GM15510 (cell line): ENCODE results near the gene ARSI.

Experiments
- POLR2A ChIP-seq: IDR thresholded peaks from 3 replicates; pipeline ENCODE4 v1.6.1; 2011; ENCODE audit warnings: borderline replicate concordance; ENCODE audit not compliant: insufficient read length; ENCODE audit errors: extremely low read depth

The ARSI gene

GRCh38 chr5:150335778-150336177, 33.1 kb upstream of the ARSI start:
- no peak for TF ChIP-seq POLR2A

GRCh38 chr5:150333400-150333799, 30.7 kb upstream of the ARSI start:
- no peak for TF ChIP-seq POLR2A

- no peak for TF ChIP-seq POLR2A
These were observed 27.5 kb upstream of the ARSI start for GRCh38 chr5:150329881-150330876.

- no peak for TF ChIP-seq POLR2A
These were observed 26.3 kb upstream of the ARSI start for GRCh38 chr5:150329038-150329437.

- TF ChIP-seq POLR2A: no peak
These were observed 25.8 kb upstream of the ARSI start for GRCh38 chr5:150328515-150328914.

- TF ChIP-seq POLR2A: no peak
These were observed 24.4 kb upstream of the ARSI start for GRCh38 chr5:150327139-150327538.

- TF ChIP-seq POLR2A: no peak
These were observed 24.0 kb upstream of the ARSI start for GRCh38 chr5:150326707-150327106.

- TF ChIP-seq POLR2A: no peak
These were observed 22.7 kb upstream of the ARSI start for GRCh38 chr5:150325426-150325825.

GRCh38 chr5:150323819-150324218, 21.1 kb upstream of the ARSI start:
- no peak for TF ChIP-seq POLR2A

- TF ChIP-seq POLR2A: no peak
These were observed 20.4 kb upstream of the ARSI start for GRCh38 chr5:150323092-150323491.

- no peak for TF ChIP-seq POLR2A
These were observed 19.5 kb upstream of the ARSI start for GRCh38 chr5:150322202-150322601.

GRCh38 chr5:150321784-150322183, 19.1 kb upstream of the ARSI start:
- no peak for TF ChIP-seq POLR2A

GRCh38 chr5:150321211-150321610, 18.5 kb upstream of the ARSI start:
- TF ChIP-seq POLR2A: no peak

- TF ChIP-seq POLR2A: no peak
These were observed 17.4 kb upstream of the ARSI start for GRCh38 chr5:150320044-150320613.

- no peak for TF ChIP-seq POLR2A
These were observed 16.7 kb upstream of the ARSI start for GRCh38 chr5:150319484-150319790.
